ENCODE results near the gene PARP14. TPM values are rescaled to one million over a fixed set of nuclear protein-coding genes. Genes with fewer than 3 reads are reported as not detected.

The PARP14 gene
- total and polyA plus RNA-seq, 10 of the 15 experiments (the other 5 are each of a cell fraction or from before 2014, with no cell fraction given) = 21.6 to 189 (median 92.7) TPM

GRCh38 chr3:122646146-122646988 is 34.3 kb upstream of the PARP14 start:
- no peaks in the 10 kb centered on the region for H3K36me3 ChIP-seq (ENCODE audit: control insufficient read depth in 2 of 2, insufficient read depth in 2 of 2, low read length in 1 of 2)
- H3K27me3 ChIP-seq (replicated peaks in 1 of 2; ENCODE audit: control insufficient read depth in 2 of 2, insufficient read depth in 2 of 2, low read length in 1 of 2) = no peaks in the 10 kb centered on the region
- H3K4me3 ChIP-seq = peak overlapping the region; percentile 63
- H2AFZ ChIP-seq (ENCODE audit: control insufficient read depth, low read depth, low read length) = peak overlapping the region; percentile 76
- 3% methylated on average over 5 of the region's 5 CpGs for WGBS (ENCODE audit: insufficient coverage, insufficient replicate concordance, low lambda C conversion rate, missing lambda C conversion rate)
- BruUV-seq (replicated peaks) = TSS peak; percentile 88
- peak overlapping the region; percentile 72 for H3K4me2 ChIP-seq (ENCODE audit: control insufficient read depth, insufficient read depth)
- intact Hi-C loops (cut with micrococcal nuclease; ENCODE audit: unreplicated experiment) (loop anchor here (2.0 kb wide), 1 partner anchor 30 kb away; no protein-coding TSS in a partner anchor), in situ Hi-C loops (cut with MboI) (no loop called here)
- peak overlapping the region; percentile 53 for H3K9ac ChIP-seq (ENCODE audit: control insufficient read depth, insufficient read depth, low read length)
- ChIA-PET CTCF (interaction anchor here (0.7 to 3.2 kb wide), 18 partner anchors 9 to 254 kb away, joined by 3 to 31 read pairs (median 4); partner anchors contain the start of genes DTX3L, HSPBAP1 and PARP9), POLR2A (interaction anchor here (0.8 to 3.1 kb wide), 17 partner anchors 16 to 83 kb away, joined by 3 to 21 read pairs (median 4); partner anchors contain the start of genes DTX3L, PARP14 and PARP9), SMC1A (ENCODE audit: uncharacterized antibody, unreplicated experiment) (interaction anchor here (0.8 to 4.9 kb wide), 21 partner anchors 10 to 542 kb away, joined by 3 to 61 read pairs (median 5); partner anchors contain the start of genes PARP14 and PARP15), RAD21 (ENCODE audit: unreplicated experiment) (interaction anchor here (0.5 to 3.7 kb wide), 16 partner anchors 13 to 166 kb away, joined by 3 to 47 read pairs (median 8); partner anchors contain the start of genes DTX3L, PARP14, PARP15 and PARP9)
- DNase-seq (ENCODE audit: low read depth, low spot score) (peak; percentile 68), FAIRE-seq (peak; percentile 81), ATAC-seq (peak; percentile 85)
- no peaks in the 10 kb centered on the region; the same call in 2 of the 3 replicates for H3K9me3 ChIP-seq (replicated peaks; ENCODE audit: control insufficient read depth, insufficient read depth, low read length)
- H3K79me2 ChIP-seq (ENCODE audit: control insufficient read depth, insufficient read depth, low read length) = no peaks in the 10 kb centered on the region
- peak overlapping the region; percentile 78 for H3K27ac ChIP-seq (ENCODE audit: control insufficient read depth, insufficient read depth)
- no peaks in the 10 kb centered on the region for H4K20me1 ChIP-seq (ENCODE audit: control insufficient read depth, insufficient read depth)
- peaks cover 22% of the 10 kb centered on the region for H3K4me1 ChIP-seq (ENCODE audit: control insufficient read depth, insufficient read depth, low read length)
- TF ChIP-seq NFYB (IDR thresholded peaks at IDR 0.05; ENCODE audit: insufficient read depth, low read depth, low read length) = no peak
- no peak for TF ChIP-seq JUNB (IDR thresholded peaks at IDR 0.05)
- no peak for TF ChIP-seq CUX1 (IDR thresholded peaks at IDR 0.05; ENCODE audit: insufficient replicate concordance, low read depth, low read length)
- TF ChIP-seq CEBPB (IDR thresholded peaks at IDR 0.05; ENCODE audit: borderline replicate concordance in 1 of 2, low read depth in 2 of 2, low read length in 2 of 2) = no peak
- peak; percentile 29; the same call in 1 of the 2 replicates for TF ChIP-seq TAF1 (IDR thresholded peaks at IDR 0.05; ENCODE audit: borderline replicate concordance, low read depth, low read length)
- TF ChIP-seq ATF2 (IDR thresholded peaks at IDR 0.05; ENCODE audit: low read length) = no peak
- TF ChIP-seq HDAC2 (IDR thresholded peaks at IDR 0.05) = no peak
- no peak for TF ChIP-seq CEBPZ (IDR thresholded peaks at IDR 0.05; ENCODE audit: low read depth, low read length)
- TF ChIP-seq DPF2 (IDR thresholded peaks at IDR 0.05) = 0 out of 2 replicates have a peak, but pooled peaks have one; percentile 55
- TF ChIP-seq HCFC1 (IDR thresholded peaks at IDR 0.05; ENCODE audit: low read length) = no peak
- no peak for TF ChIP-seq RELA (IDR thresholded peaks at IDR 0.05; ENCODE audit: borderline replicate concordance, partially characterized antibody)
- TF ChIP-seq YY1 (IDR thresholded peaks at IDR 0.05; ENCODE audit: low read depth, low read length) = no peak

Measured in GM12878 (cell line).